GM19468 (cell line): Measurements from ENCODE around the gene KLHL33.

Experiments used
- ATAC-seq: cut with Tn5 transposase; IDR thresholded peaks from one replicate; pipeline ENCODE4 v1.9.1; 2021; ENCODE audit warnings: mild to moderate bottlenecking, moderate library complexity, moderate number of reproducible peaks; ENCODE audit not compliant: unreplicated experiment; ENCODE audit errors: extremely low read depth

The KLHL33 gene

DNA sequence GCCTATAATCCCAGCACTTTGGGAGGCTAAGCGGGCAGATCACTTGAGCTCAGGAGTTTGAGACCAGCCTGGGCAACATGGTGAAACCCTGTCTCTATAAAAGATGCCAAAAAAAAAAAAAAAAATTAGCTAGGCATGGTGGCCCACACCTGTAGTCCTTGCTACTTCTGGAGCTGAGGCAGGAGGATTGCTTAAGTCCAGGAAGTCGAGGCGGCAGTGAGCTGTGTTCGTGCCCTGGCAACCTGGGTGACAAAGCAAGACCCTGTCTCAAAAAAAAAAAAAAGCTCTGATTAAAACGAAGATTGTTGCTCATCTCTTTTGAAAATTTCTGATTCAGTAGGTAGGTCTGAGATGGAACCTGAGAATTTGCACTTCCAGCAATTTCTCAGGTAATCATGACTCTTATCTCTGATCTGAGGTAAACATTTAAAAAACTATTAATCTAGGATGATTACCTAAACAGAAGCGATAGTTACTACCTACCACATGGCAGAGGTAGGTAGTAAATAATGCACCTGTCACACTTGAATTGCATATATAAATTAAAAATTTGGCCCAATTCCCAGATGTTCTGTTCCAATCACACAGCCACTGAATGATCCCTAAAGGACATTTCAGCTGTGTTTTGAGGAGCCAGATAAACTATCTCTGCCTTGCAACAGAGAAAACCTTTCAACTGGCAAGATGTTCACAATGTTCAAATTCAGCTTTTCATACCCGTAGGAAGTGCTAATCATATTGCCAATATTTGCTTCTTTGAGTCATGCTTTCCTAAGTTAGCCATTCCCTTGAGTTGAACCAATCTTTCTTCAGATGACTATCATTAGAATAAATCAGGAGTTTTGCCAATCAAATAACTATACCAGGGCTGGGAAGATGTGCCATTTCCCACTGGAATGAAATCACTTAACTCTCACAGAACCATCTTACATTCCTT, 18.4 kb downstream of the KLHL33 start:
- no peak for ATAC-seq

DNA sequence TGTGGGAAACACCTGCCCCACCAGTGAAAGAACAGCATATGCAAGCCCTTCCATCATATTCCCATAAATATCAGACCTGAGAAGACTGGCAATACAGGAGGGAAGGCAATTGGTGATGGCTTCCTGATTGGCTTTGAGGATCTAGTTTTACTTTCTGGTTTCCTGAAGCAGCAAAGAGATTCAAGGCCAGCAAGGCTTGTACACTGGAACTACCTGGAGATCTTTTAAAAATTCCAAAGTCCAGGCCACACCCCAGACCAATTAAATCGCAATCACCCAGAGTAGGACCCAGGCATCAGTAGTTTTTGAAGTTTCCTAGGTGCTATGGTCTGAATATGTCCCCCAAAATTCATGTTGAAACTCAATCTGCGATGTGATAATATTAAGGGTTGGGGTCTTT, 19.7 kb downstream of the KLHL33 start:
- ATAC-seq = no peak

DNA sequence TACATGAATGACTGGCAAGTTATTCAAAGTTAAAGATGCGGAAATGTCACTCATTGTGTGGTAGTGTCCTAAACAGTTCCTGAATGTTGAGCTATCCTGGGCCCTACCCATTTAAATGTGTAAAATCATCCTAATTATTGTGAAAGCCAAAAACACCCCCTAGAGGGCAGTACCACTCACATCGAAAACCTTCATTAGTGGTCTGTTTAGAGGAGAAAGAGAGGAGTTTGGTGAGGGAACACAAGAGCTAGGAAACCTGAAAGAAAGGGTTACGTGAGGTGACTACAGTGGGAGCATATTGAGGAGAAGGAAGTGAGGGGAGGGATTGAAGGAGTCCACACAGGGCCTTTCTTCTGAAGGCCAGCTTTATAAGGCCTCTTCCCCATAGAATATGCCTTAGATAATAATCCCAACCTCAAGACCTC, 20.2 kb downstream of the KLHL33 start:
- no peak for ATAC-seq

DNA sequence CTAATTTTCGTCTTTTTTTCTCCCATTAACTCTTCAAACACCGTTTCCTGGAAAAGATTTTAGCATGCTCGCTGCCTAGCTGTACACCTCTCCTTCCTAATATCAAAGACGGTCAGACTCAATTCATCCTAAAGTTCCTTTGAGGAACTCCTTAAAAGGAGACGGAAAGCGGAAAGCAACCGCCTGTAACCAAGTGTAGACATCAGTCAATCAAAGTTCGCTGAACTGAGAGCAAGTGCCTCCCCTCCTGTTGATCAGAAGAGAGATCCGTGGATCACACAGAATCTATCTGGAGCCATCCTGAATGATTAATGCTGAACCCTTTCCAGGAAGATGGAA, 22.3 kb downstream of the KLHL33 start:
- no peak for ATAC-seq

DNA sequence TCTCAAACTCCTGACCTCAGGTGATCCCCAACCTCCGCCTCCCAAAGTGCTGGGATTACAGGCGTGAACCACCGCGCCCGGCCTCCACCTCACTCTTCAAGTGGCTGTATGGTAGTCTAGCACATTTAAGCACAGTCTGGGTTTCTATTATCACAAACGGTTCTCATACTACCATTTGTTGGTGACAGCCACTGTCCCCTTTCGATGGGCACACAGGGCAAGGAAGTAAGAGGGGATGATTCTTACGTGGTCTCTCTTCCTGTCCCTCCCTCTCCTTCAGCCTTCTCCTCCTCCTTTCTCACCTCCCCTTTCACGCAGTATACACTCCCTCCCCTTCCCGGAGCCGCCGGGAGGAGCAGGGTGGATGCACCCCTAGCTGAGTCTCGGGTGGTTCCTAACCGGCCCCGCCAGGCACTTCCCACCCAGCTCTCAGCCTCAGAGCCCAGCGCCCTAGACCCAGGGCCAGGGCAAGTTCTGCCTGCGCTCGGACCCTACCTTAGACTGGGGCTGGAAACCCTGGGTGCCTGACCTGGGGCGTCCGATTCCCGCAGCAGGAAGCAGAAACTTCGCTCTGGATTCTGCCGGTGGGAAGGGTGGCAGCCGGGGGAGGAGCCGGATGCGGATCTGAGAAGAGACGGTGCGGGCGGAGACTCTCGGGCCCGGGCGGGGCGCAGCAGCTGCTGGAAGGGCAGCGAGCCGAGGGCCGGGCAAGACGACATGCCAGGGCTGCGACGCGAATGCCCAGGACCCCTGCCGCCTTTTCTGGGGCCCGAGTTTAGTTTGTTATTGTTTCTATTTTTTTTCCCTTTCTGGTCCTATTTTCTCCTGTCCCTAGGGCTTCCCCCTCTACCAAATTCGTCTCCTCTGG, 22.9 kb downstream of the KLHL33 start, which contains the start of gene TEP1:
Gene TEP1 (minus strand): TSS at position 626 of the 868 bp plus-strand sequence. CDS start 5,062 bp downstream, outside the sequence.
- no peak for ATAC-seq

DNA sequence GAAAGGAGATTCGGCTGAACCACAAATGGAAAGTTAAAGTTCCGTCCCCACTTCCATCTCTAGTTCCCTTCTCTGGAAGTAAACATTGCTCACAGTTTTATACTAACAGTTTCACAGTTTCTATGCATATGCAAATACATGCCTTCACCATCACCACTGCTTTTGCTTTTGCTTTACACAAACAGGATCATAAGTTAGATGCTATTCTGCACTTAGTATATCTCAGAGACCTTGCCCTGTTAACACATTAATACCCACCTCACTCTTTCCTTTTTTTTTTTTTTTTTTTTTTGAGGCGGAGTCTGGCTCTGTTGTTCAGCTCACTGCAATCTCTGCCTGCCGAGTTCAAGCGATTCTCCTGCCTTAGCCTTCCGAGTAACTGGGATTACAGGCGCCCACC, 23.6 kb downstream of the KLHL33 start:
- peak; percentile 43 for ATAC-seq

DNA sequence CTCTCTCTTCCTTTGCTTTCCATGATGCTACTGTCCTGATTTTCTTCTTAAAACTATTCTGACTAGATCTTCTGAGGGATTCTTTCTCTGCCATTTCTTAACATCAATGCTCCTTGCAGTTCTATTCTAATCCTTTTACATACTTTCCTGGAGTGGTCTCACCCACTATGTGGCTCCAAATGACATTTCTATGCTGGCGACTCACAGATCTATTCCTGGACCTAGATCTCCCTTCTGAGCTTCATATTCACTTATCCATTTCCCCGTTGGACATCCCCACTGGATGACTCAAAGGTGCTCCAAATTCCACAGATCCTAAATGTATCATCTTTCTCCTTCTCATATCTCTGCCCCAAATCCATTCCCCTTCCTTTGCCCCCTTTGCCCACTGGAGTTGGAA, 26.7 kb downstream of the KLHL33 start:
- ATAC-seq = no peak

DNA sequence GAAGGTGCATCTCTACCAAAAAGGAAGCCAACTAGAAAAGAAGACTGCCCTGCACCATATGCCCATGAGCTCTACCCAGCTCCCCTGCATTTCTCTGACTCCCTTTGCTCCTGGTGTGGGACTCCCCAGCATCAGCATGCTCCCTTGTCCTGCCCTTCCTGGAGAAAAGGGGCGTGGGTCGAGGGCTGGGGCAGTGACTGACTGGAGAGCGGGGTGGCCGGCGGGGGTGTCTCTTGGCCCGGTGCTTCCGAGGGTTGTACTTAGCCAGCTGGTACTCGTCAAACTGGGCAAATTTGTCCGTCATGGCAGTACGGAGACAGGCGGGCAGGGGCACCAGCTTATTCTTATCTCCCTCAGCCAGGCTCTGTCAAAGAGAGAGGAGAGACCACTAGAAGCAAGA, 32.4 kb downstream of the KLHL33 start:
- no peak for ATAC-seq

DNA sequence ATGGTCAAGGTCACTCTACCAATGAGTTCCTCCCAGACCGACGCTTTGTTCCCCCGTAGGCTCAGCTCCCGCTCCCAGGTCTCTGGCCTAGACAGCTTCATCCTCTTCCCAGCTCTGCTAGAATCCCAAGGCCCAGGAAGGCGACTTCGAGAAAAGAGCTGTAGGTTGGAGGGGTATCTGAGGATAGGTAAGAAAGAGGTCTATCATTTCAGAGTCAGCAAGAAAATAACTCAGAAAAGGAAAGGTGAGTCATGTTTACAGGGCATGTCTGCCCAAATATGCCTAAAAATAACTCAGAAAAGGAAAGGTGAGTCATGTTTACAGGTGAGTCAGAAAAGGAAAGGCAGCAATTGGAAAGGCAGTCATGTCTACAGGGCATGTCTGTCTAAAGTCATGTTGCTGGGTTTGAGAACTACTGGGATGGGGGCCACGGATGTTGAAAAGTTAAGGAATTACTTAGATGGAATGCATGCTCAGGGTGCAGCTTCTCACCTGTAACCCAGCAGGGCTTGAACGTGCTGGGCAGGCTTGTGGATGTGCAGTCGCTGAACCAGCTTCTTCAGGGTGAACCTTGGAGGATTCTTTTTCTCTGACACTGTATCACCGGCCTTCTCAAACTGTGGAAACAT, 34.9 kb downstream of the KLHL33 start:
- ATAC-seq = no peak

DNA sequence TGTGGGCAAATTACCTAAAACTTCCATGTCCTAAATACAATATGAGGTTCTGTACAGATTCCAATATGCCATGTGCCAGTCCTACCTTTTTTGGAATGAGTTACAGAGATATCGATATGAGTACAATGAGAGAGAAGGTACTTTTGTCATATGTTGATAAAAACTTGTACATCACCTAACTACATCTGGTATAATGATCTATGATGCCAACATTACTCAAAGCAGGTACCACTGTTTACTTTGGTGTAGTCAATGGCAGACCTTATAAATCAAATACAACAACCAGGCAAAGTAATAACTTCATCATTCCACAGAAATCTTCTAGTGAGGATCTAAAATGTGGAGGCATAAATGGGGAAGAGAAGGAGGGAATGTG, 35.4 kb downstream of the KLHL33 start:
- ATAC-seq = no peak

DNA sequence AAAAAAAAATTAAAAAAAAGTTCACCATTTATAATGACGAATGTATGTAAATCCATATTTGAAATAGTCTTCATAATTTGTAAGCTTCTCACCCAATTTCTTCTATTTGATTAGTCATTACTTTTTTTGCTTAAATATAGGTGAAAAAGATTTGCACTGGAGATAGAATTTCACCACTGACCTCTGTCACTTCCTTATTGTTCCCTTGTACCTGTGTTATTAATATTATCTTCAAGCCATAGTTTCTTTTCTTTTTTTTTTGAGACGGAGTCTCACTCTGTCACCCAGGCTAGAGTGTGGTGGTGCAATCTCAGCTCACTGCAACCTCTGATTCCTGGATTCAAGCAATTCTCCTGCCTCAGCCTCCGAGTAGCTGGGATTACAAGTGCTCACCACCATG, 38.5 kb downstream of the KLHL33 start:
- no peak for ATAC-seq

DNA sequence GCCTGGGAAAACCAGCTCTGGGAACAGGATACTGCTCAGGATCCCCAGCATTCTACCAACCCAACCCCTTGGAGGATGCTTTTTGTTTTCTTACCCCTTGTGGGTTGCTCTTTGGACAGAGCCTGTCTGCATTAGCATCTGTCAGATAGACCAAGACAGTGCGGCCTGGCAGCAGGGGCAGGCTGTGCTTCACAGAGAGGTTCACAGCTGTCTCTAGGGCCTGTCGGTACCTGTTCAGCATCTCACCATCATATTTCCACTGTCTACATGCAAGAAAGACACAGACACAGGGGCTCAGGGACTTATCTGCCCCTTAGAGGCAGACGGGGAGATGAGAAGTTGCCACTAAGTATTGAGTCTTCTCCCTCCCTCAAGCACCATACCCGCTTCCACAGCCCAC, 44.5 kb downstream of the KLHL33 start:
- ATAC-seq = no peak

DNA sequence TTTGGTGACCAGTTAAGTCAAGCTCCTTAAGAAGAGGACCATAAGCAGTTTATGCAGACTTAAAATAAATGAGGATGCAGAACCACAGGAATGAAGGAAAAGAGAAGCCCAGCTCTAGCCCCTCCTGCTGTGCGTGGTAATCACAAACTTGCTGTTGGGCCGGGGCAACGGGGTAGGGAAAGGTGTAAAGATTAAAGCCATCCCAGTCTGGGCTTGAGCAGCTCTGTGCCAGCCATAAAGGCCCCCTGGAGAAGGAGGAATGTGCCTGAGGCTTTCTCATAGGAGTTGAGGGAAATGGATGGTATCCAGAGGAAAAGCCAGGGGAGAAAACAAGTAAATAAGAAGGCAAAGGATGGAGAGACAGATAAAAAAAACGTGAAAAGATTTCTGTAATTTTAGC, 47.8 kb downstream of the KLHL33 start:
- no peak for ATAC-seq

DNA sequence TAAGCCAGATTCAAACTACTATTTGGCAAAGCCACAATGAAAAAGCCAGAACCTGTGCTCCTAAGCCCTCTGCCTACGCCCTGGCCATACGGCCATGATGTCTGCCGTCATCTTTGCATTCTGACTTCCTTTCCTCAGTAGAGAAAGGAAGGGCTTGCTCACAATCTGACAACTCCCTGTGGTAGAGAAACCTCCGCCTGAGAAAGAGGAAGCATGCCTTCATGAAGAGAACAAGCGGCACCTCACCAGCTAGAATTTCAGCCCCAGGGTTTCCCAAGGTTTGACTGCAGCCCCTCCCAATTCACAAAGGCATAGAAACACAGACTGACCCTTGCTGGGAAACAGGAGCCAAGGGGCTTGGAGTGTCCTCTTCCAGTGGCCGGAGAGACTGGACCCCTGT, 48.4 kb downstream of the KLHL33 start:
- ATAC-seq = peak; percentile 58

DNA sequence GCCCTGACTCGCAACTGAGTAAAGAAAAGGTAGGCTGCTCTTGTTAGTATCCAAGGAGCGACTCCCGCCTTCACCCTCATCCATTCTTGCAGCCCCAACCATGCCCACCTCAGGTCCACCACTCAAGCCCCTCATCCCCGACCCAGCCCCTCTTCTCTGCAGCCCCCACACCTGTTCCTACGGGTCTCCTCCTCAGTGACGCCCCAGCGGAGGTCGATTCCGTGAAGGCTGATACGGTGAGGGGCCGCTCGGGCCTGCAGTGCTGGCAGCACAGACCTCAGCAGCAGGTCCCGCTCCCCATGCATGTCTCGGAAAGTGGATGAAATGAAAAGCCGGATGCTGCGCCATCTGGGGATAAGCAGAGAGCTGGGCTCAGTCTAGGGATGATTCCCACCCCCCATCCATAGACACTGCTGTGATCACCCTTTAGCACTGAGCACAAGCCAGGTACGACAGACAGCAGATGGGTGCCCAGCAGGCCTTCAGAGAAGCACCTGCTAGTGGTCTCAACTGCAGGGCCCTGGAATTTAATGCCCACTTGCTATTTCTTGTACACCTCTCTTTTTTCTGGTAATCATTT, 49.6 kb downstream of the KLHL33 start:
- no peak for ATAC-seq

DNA sequence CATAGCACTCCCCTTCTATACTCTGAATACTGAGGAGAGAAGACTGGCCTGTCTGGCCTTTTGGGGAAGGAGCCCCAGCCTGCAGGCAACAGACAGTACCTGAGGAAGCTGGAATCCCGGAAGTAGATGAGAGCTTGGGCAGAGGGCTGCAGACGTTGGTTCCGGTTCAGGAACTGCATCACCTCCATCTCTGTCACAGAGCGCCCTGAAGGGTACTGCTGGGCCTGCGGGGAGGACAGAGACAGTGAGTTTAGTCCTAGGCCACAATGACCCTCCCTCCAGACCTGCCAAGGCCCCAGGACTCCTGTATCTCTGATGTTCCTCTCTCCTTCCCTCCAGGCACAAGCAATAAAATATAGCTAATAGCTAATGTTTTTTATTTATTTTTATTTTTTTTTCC, 51.1 kb downstream of the KLHL33 start:
- no peak for ATAC-seq

DNA sequence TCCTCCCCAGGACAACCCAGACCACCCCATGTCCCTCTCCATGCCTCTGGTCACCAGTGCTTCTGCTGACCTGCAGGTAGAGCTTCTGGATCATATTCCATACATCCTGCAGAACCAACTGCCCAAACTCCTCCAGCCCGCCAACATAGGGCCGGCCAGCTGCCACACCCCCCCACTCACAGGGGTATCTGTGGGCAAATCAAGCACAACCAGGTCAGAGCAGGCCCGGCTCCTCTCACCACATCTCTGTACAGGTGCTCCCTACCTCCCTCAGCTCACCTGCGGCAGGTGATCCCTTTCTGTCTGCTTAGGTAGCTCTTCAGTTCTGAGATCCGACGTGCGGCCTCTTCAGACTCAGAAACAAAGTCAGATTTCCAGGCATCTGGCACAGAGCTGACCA, 51.6 kb downstream of the KLHL33 start:
- no peak for ATAC-seq

DNA sequence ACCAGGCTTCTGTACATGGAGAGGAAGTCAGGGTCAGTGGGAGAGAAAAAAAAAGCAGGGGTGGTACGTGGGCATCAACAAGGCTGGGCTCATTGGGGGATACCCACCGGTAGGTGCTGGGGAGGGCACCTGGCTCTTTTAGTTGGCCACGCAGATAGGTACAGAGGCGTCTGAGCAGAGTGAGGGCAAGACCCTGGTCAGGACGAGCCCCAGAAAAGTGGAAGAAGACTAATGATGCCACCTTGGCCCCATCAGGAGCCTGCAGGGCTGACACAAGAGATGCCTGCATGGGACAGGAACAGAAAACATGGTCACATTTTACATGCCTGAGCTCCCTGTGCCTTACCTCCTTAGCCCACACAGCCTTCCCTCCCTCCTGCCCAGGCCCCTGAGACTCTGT, 52.3 kb downstream of the KLHL33 start:
- no peak for ATAC-seq

DNA sequence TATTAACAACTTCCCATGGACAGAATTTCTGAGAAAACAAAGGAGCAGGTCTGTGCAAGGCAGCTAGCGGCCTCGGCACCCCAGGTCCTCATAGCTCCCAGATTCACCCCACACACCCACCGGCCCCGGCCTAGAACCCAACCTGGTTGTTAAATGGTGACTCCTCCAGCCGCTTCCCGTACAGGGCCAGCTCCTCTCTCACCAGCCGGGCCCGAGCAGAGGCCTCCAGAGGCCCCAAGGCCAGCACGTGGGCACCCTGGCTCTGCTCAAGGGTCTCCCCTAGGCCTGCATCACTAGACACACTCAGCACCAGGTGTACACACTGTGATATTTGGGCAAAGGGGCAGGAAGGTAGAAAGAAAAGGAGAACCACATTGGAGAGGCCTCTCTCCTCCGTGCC, 52.9 kb downstream of the KLHL33 start:
- ATAC-seq = no peak

DNA sequence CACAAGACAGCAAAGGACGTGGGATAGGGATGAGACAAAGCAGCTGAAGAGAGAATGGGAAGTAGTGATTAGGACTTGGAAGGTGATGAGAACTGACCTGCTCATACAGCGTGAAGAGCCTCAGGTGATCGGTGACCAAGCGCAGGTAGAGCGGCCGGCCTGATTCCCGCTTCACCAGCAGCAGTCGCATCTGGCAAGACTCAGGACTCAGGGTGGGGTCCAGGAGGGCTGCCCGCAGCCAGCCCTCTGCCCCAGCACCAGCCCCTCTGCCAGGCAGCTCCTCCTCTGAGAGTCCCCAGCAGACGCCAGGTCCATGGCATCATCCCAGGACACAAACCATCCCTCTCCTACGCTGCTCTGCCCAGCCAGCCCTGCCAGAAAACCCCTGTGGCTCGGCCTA, 53.4 kb downstream of the KLHL33 start:
- no peak for ATAC-seq
